C4-2B (cell line): Measurements from ENCODE around the gene KLK6.

ENCODE experiments used
- H3K27ac ChIP-seq: fragments of 450-650 bp; 2 replicates; pipeline ENCODE4 v1.5.1; 2017
- CTCF ChIP-seq: fragments of 450-650 bp; conservative IDR thresholded peaks from 2 replicates; pipeline ENCODE4 v1.5.1; 2017; ENCODE audit warnings: mild to moderate bottlenecking
- ZFX ChIP-seq: fragments of 450-650 bp; IDR thresholded peaks from 2 replicates; pipeline ENCODE4 v1.6.1; 2017

The KLK6 gene

DNA sequence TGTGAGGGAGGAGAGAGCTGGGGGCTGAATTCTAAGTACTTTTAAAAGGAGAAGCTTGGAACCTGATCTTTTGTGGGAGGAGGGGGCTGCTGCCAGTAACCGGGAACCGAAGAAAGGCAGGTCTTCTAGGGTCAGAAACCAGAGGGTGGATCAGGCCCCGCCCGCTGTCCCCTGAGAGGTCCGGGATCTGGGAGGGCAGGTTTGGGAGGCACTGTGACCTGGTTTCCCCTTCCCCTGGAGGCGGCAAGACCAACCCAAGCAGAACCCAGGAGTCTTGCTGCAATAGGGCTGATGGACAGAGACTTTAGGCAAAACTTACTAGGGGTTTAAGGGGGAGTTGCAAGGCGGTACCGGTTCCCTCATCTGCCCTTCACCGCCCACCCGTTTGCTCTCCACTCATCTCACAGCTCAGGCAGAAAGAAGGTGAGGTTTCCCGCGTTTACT lies 32.7 kb upstream of the KLK6 start:
- H3K27ac ChIP-seq: no peak overlapping the region
- TF ChIP-seq ZFX (no peak), CTCF (no peak)

- no peak within 1 kb of the TSS for H3K27ac ChIP-seq
- no peak for TF ChIP-seq CTCF
- no peak for TF ChIP-seq ZFX
Measured at GRCh38 chr19:51001515-51001914, 32.1 kb upstream of the KLK6 start, which contains the start of gene KLK8. Gene KLK8 (minus strand): TSS chr19:51001604. CDS start chr19:51001167, 437 bp downstream.

GRCh38 chr19:51000981-51001380 lies 31.6 kb upstream of the KLK6 start:
- H3K27ac ChIP-seq: no peak overlapping the region
- no peak for TF ChIP-seq ZFX
- no peak for TF ChIP-seq CTCF

GRCh38 chr19:51000426-51000825 lies 31.0 kb upstream of the KLK6 start:
- H3K27ac ChIP-seq: no peak overlapping the region
- TF ChIP-seq CTCF (no peak), ZFX (no peak)

DNA sequence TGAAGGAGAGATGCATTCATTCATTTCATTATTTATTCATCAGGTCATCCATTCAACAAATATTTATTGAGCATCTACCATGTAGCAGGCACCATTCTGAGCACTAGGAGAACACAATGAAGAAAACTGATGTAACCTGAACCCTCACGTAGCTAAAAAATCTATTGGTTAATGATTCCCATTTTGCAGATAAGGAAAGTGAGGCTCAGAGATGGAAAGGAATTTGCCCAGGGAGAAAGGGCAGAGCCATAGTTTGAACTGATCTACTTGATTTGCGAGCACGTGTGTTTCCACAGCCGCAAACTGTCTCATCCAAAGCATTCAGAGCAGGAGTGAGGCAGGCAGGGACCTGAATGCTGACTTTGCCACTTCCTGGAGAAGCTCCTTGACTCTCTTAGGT lies 29.3 kb upstream of the KLK6 start:
- TF ChIP-seq ZFX (no peak), CTCF (no peak)
- no peak overlapping the region for H3K27ac ChIP-seq

DNA sequence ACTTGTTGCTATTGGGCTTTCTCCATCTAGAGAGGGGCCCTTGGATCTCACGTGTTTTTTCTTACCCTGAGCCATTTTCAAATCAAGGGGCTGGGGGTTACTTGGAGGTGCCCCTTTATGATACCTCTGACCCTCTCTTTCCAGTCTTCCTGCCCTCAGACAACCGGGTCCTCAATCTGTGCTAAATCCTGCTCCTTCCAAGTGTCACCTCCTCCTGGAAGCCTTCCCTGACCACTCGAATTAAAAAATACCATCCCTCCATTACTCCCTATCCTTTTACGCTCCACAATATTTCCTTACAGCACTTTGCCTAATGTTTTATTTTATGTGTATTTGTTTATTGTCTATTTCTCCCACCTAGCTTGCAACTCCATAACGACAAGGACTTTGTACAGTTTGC lies 28.7 kb upstream of the KLK6 start:
- H3K27ac ChIP-seq: no peak overlapping the region
- TF ChIP-seq ZFX (no peak), CTCF (no peak)

- H3K27ac ChIP-seq: no peak overlapping the region
Measured at GRCh38 chr19:50994129-50994528, 24.7 kb upstream of the KLK6 start.

More at GRCh38 chr19:50994129-50994528, 24.7 kb upstream of the KLK6 start:
- TF ChIP-seq CTCF: no peak
- no peak for TF ChIP-seq ZFX
